Bronchial epithelial cell (primary cell): ENCODE data around the gene UBA1. TPM values are rescaled to one million over a fixed set of nuclear protein-coding genes. Genes with fewer than 3 reads are reported as not detected.
A peak's percentile ranks its signal among the peaks of the same experiment; 100 is the strongest.

Experiments used
- DNase-seq: peaks from one replicate; pipeline ENCODE4 v3.0.0-alpha.2; 2010; ENCODE audit warnings: low read depth
- FAIRE-seq: peaks from 2 replicates; lab custom pipeline; 2011; peaks lifted over from hg19 to GRCh38; lab: Jason Lieb, UNC
- H3K27me3 ChIP-seq: 2 replicates; pipeline ENCODE4 v1.5.1; 2011; ENCODE audit warnings: low read length; ENCODE audit not compliant: control insufficient read depth, insufficient read depth
- H3K36me3 ChIP-seq: 2 replicates; pipeline ENCODE4 v1.5.1; 2011; ENCODE audit warnings: low read length; ENCODE audit not compliant: control insufficient read depth, insufficient read depth
- H3K4me3 ChIP-seq: 2 replicates; pipeline ENCODE4 v1.5.1; 2011; ENCODE audit warnings: mild to moderate bottlenecking, low read depth, low read length, control low read depth
- CTCF ChIP-seq: IDR thresholded peaks from 2 replicates; pipeline ENCODE4 v1.5.1; 2011; ENCODE audit warnings: mild to moderate bottlenecking, moderate library complexity, low read length, control low read depth, inconsistent platforms; ENCODE audit not compliant: insufficient read depth, severe bottlenecking
- total RNA-seq: library from RNA; depleted of rRNA; stranded (reverse); fragments of >200 nt; gene quantifications from 2 replicates; pipeline ENCODE4 v1.2.1, GENCODE V29; 2014

UBA1 gene
- total RNA-seq, 1 donor from 2014 or later = 87.4 TPM

- DNase-seq = no peak
- Histone ChIP-seq H3K4me3 (peak within 1 kb of the TSS; percentile 57), H3K36me3 (no peaks in the 10 kb centered on the region), H3K27me3 (no peaks in the 10 kb centered on the region)
- no peak for TF ChIP-seq CTCF
- FAIRE-seq = no peak
These were observed 39.2 kb downstream of the UBA1 start, which contains the start of gene USP11 for GRCh38 chrX:47232803-47233332. Gene USP11, plus strand, starts transcription at chrX:47233009. Its CDS starts 35 bp downstream, at chrX:47233044.

GRCh38 chrX:47233333-47234113 lies 39.9 kb downstream of the UBA1 start:
- TF ChIP-seq CTCF = no peak
- DNase-seq (peak; percentile 90), FAIRE-seq (no peak)
- Histone ChIP-seq H3K4me3 (peak overlapping the region; percentile 57), H3K27me3 (no peaks in the 10 kb centered on the region), H3K36me3 (no peaks in the 10 kb centered on the region)

GRCh38 chrX:47234583-47234982 lies 41.0 kb downstream of the UBA1 start:
- FAIRE-seq = no peak
- no peaks in the 10 kb centered on the region for H3K27me3 ChIP-seq
- TF ChIP-seq CTCF = no peak
- H3K4me3 ChIP-seq = no peak overlapping the region
- H3K36me3 ChIP-seq = no peaks in the 10 kb centered on the region
- peak; percentile 60 for DNase-seq

- DNase-seq (no peak), FAIRE-seq (peak; percentile 84)
- Histone ChIP-seq H3K27me3 (no peaks in the 10 kb centered on the region), H3K4me3 (no peak overlapping the region), H3K36me3 (no peaks in the 10 kb centered on the region)
- TF ChIP-seq CTCF = no peak
These were observed 42.1 kb downstream of the UBA1 start for GRCh38 chrX:47235691-47236103.

- Histone ChIP-seq H3K36me3 (peaks cover 2% of the 10 kb centered on the region), H3K27me3 (no peaks in the 10 kb centered on the region), H3K4me3 (no peak overlapping the region)
- TF ChIP-seq CTCF = no peak
- DNase-seq (no peak), FAIRE-seq (peak; percentile 52)
These were observed 45.6 kb downstream of the UBA1 start for GRCh38 chrX:47239199-47239598.
